Trophoblast cell (in vitro differentiated cells and primary cell): Measurements from ENCODE around the gene MC1R. TPM values are rescaled to one million over a fixed set of nuclear protein-coding genes. Genes with fewer than 3 reads are reported as not detected.

Source experiments
- DNase-seq, 2 donors: peaks; one replicate each; pipeline ENCODE4 v3.0.0-alpha.2; 2016
- H2AFZ ChIP-seq: 2 replicates; pipeline ENCODE4 v1.6.1; 2013; ENCODE audit warnings: low read length, moderate library complexity, mild to moderate bottlenecking; ENCODE audit not compliant: insufficient read depth, poor library complexity
- H2AK5ac ChIP-seq: 2 replicates; pipeline ENCODE4 v1.6.1; 2013; ENCODE audit warnings: mild to moderate bottlenecking, low read length
- H2BK120ac ChIP-seq: 2 replicates; pipeline ENCODE4 v1.6.1; 2013; ENCODE audit warnings: low read length, mild to moderate bottlenecking, moderate library complexity; ENCODE audit not compliant: insufficient read depth, poor library complexity
- H2BK12ac ChIP-seq: 2 replicates; pipeline ENCODE4 v1.6.1; 2013; ENCODE audit warnings: mild to moderate bottlenecking, low read length, moderate library complexity
- H2BK5ac ChIP-seq: 2 replicates; pipeline ENCODE4 v1.6.1; 2013; ENCODE audit warnings: low read length, low read depth, moderate library complexity, mild to moderate bottlenecking; ENCODE audit not compliant: poor library complexity
- H3K14ac ChIP-seq: 2 replicates; pipeline ENCODE4 v1.6.1; 2013; ENCODE audit warnings: mild to moderate bottlenecking, low read length
- H3K18ac ChIP-seq: 2 replicates; pipeline ENCODE4 v1.6.1; 2013; ENCODE audit warnings: mild to moderate bottlenecking, low read length
- H3K23ac ChIP-seq: 2 replicates; pipeline ENCODE4 v1.6.1; 2013; ENCODE audit warnings: low read length
- H3K27ac ChIP-seq: 2 replicates; pipeline ENCODE4 v1.5.1; 2013; ENCODE audit warnings: low read depth, mild to moderate bottlenecking, inconsistent platforms, low read length, moderate library complexity
- H3K27me3 ChIP-seq: 2 replicates; pipeline ENCODE4 v1.6.1; 2013; ENCODE audit warnings: inconsistent platforms, mild to moderate bottlenecking, low read length, moderate library complexity; ENCODE audit not compliant: insufficient read depth
- H3K36me3 ChIP-seq, 2 experiments: 1 replicate in 1 of 2; 2 replicates in 1 of 2; pipeline ENCODE4 v1.6.1; 2013; ENCODE audit warnings: low read length in 2 of 2, mild to moderate bottlenecking in 2 of 2, moderate library complexity in 1 of 2; ENCODE audit not compliant: insufficient read depth in 2 of 2, control insufficient read depth in 1 of 2
- H3K4ac ChIP-seq: 2 replicates; pipeline ENCODE4 v1.6.1; 2013; ENCODE audit warnings: low read depth, mild to moderate bottlenecking, low read length, moderate library complexity
- H3K4me1 ChIP-seq, 2 experiments: 1 replicate in 1 of 2; 2 replicates in 1 of 2; pipeline ENCODE4 v1.6.1; 2013; ENCODE audit warnings: low read length in 2 of 2, mild to moderate bottlenecking in 2 of 2, moderate library complexity in 1 of 2; ENCODE audit not compliant: insufficient read depth in 2 of 2, control insufficient read depth in 1 of 2
- H3K4me2 ChIP-seq: 2 replicates; pipeline ENCODE4 v1.6.1; 2013; ENCODE audit warnings: inconsistent platforms, mild to moderate bottlenecking, low read length, moderate library complexity
- H3K4me3 ChIP-seq: 2 replicates; pipeline ENCODE4 v1.5.1; 2013; ENCODE audit warnings: mild to moderate bottlenecking, low read depth, low read length, inconsistent platforms
- H3K79me1 ChIP-seq: one replicate; pipeline ENCODE4 v1.6.1; 2013; ENCODE audit warnings: low read length
- H3K79me2 ChIP-seq: 2 replicates; pipeline ENCODE4 v1.6.1; 2013; ENCODE audit warnings: low read length, mild to moderate bottlenecking; ENCODE audit not compliant: control insufficient read depth, insufficient read depth, poor library complexity
- H3K9ac ChIP-seq: 2 replicates; pipeline ENCODE4 v1.6.1; 2013; ENCODE audit warnings: mild to moderate bottlenecking, low read length
- H3K9me3 ChIP-seq: 2 replicates; pipeline ENCODE4 v1.6.1; 2013; ENCODE audit warnings: low read depth, mild to moderate bottlenecking, control low read depth, inconsistent platforms, low read length; ENCODE audit not compliant: insufficient read depth
- H4K12ac ChIP-seq: 2 replicates; pipeline ENCODE4 v1.6.1; 2013; ENCODE audit warnings: low read depth, mild to moderate bottlenecking, low read length, moderate library complexity
- H4K8ac ChIP-seq: 2 replicates; pipeline ENCODE4 v1.6.1; 2013; ENCODE audit warnings: low read depth, mild to moderate bottlenecking, low read length, moderate library complexity
- H4K91ac ChIP-seq: one replicate; pipeline ENCODE4 v1.6.1; 2013; ENCODE audit warnings: low read depth, mild to moderate bottlenecking, low read length, moderate library complexity
- WGBS: extraction: QIAGEN DNeasy Blood & Tissue Kit; methylation state at CpG from one replicate; pipeline ENCODE4 v1.1.7; 2013; ENCODE audit warnings: missing lambda C conversion rate; ENCODE audit not compliant: insufficient read length, insufficient coverage; ENCODE audit errors: extremely low coverage; 5-methylcytosine and 5-hydroxymethylcytosine counted together
- polyA plus RNA-seq: library from polyadenylated mRNA; stranded (reverse); fragments of 200-250 nt; gene quantifications from 2 replicates; pipeline ENCODE4 v1.2.3, GENCODE V29; 2013

The MC1R gene
- polyA plus RNA-seq: 3.3 TPM in 2 replicates

DNA sequence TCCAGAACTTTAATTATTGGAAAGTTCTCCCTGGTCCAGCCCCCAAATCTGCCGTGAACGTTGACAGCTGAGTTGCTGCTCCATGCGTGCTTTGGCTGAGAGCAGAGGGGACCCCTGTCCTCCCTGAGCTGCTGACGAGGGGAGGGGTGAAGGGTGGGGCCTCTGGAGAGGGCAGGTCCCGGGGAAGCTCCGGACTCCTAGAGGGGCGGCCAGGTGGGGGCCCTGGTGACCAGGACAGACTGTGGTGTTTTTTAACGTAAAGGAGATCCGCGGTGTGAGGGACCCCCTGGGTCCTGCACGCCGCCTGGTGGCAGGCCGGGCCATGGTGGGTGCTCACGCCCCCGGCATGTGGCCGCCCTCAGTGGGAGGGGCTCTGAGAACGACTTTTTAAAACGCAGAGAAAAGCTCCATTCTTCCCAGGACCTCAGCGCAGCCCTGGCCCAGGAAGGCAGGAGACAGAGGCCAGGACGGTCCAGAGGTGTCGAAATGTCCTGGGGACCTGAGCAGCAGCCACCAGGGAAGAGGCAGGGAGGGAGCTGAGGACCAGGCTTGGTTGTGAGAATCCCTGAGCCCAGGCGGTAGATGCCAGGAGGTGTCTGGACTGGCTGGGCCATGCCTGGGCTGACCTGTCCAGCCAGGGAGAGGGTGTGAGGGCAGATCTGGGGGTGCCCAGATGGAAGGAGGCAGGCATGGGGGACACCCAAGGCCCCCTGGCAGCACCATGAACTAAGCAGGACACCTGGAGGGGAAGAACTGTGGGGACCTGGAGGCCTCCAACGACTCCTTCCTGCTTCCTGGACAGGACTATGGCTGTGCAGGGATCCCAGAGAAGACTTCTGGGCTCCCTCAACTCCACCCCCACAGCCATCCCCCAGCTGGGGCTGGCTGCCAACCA is at the start of gene MC1R:
Gene MC1R, plus strand, starts transcription at position 410 of the 895 bp plus-strand sequence. Its CDS starts 397 bp downstream, at position 807.
- Histone ChIP-seq H3K18ac (peak within 1 kb of the TSS; percentile 80), H3K23ac (no peak within 1 kb of the TSS), H2AFZ (peak within 1 kb of the TSS; percentile 69), H2AK5ac (peak within 1 kb of the TSS; percentile 87), H3K79me1 (peaks cover 38% of the 10 kb centered on the region), H2BK120ac (peak within 1 kb of the TSS; percentile 52), H2BK5ac (peak within 1 kb of the TSS; percentile 60), H3K9ac (no peak within 1 kb of the TSS), H4K12ac (peak within 1 kb of the TSS; percentile 68), H2BK12ac (peak within 1 kb of the TSS; percentile 80), H3K4me2 (peak within 1 kb of the TSS; percentile 88), H3K4ac (peak within 1 kb of the TSS; percentile 59), H3K27ac (peak within 1 kb of the TSS; percentile 52), H3K4me3 (peak within 1 kb of the TSS; percentile 48), H4K91ac (peak within 1 kb of the TSS; percentile 86), H3K27me3 (no peaks in the 10 kb centered on the region), H3K4me1 (peaks cover 29 to 37% of the 10 kb centered on the region in 2 experiments), H3K36me3 (peaks cover 2% of the 10 kb centered on the region in 2 experiments), H4K8ac (peak within 1 kb of the TSS; percentile 95), H3K79me2 (peaks cover 18% of the 10 kb centered on the region), H3K9me3 (peaks cover 7% of the 10 kb centered on the region), H3K14ac (peak within 1 kb of the TSS; percentile 85)
- DNase-seq: peak in 1 of 2 donors; percentile 58
- no CpG with 5 or more reads among the region's 23 CpGs for WGBS

DNA sequence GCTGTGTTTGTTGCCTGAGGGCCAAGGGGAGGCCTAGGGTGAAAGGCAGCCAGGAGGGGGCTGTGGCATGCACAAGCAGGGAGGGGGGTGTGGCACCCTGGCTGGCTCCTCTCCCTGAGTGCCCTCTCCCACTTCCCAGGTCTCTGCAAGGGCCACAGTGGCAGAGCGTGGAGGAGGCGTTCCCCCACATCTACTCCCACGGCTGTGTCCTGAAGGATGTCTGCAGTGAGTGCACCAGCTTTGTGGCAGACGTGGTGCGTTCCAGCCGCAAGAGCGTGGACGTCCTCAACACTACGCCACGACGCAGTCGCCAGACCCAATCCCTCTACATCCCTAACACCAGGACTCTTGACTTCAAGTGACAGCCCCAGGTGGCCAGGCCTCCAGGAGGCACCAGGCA is 48.8 kb upstream of the MC1R start:
- Histone ChIP-seq H3K79me2 (peaks cover 14% of the 10 kb centered on the region), H3K4ac (no peak overlapping the region), H4K91ac (no peak overlapping the region), H3K27me3 (no peaks in the 10 kb centered on the region), H3K27ac (no peak overlapping the region), H4K8ac (no peak overlapping the region), H3K4me3 (no peak overlapping the region), H3K9ac (no peak overlapping the region), H3K4me1 (peaks cover 4 to 10% of the 10 kb centered on the region in 2 experiments), H4K12ac (no peak overlapping the region), H3K14ac (no peak overlapping the region), H2AK5ac (no peak overlapping the region), H2AFZ (no peak overlapping the region), H3K79me1 (peaks cover 11% of the 10 kb centered on the region), H3K18ac (no peak overlapping the region), H3K9me3 (peaks cover 6% of the 10 kb centered on the region), H3K23ac (no peak overlapping the region), H2BK120ac (no peak overlapping the region), H3K36me3 (peaks cover 14 to 20% of the 10 kb centered on the region in 2 experiments), H2BK12ac (no peak overlapping the region), H3K4me2 (no peak overlapping the region), H2BK5ac (no peak overlapping the region)
- WGBS: no CpG with 5 or more reads among the region's 12 CpGs
- DNase-seq: no peak

DNA sequence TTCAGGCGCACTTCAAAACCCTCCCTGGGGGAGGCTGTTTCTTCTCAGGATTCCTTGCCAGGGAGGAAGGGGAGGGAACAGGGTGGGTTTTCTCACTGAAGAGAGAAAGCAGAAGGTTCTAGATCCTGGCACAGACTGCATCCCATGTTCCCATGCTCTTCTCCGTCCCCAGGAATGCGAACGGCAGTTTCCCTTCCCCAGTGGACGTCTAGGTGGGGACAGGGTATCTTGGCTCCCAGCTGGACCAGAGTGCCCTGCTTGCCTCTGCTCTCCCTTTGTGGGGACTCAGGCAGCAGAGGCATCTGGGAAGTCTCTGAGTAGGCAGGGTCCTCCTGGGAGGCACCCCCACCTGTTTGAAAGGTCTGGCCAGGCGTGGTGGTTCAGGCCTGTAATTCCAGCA is 48.2 kb upstream of the MC1R start:
- H3K23ac ChIP-seq: no peak overlapping the region
- no CpG with 5 or more reads among the region's 6 CpGs for WGBS
- H3K27me3 ChIP-seq: no peaks in the 10 kb centered on the region
- peaks cover 11% of the 10 kb centered on the region for H3K79me1 ChIP-seq
- H3K4ac ChIP-seq: no peak overlapping the region
- H3K36me3 ChIP-seq: peaks cover 15 to 21% of the 10 kb centered on the region in 2 experiments
- H3K4me3 ChIP-seq: no peak overlapping the region
- H2AK5ac ChIP-seq: no peak overlapping the region
- H2BK12ac ChIP-seq: no peak overlapping the region
- H3K4me2 ChIP-seq: no peak overlapping the region
- no peak overlapping the region for H4K91ac ChIP-seq
- no peak overlapping the region for H4K12ac ChIP-seq
- H3K79me2 ChIP-seq: peaks cover 14% of the 10 kb centered on the region
- H3K18ac ChIP-seq: no peak overlapping the region
- no peak for DNase-seq
- no peak overlapping the region for H2AFZ ChIP-seq
- H2BK120ac ChIP-seq: no peak overlapping the region
- no peak overlapping the region for H4K8ac ChIP-seq
- no peak overlapping the region for H3K9ac ChIP-seq
- no peak overlapping the region for H3K14ac ChIP-seq
- H2BK5ac ChIP-seq: no peak overlapping the region
- no peak overlapping the region for H3K27ac ChIP-seq
- H3K9me3 ChIP-seq: peaks cover 6% of the 10 kb centered on the region
- peaks cover 4 to 10% of the 10 kb centered on the region in 2 experiments for H3K4me1 ChIP-seq

DNA sequence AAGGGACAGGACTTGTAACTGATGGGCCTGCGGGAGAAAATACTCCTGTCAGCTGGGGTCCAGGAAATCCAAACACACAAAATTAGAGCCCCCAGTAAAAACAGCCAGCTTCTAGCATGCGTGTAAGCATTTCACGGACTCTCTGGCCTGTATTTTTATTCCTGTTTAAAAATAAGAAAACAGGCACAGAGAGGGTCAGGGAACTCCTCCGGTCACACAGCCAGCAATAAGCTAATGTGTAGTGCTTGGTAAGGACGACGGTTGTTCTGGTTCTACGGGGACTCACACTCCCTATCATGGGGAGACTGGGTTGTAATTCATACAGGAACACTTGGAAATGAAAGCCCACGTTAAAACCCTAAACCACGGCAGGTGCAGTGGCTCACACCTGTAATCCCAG is 46.8 kb upstream of the MC1R start:
- Histone ChIP-seq H2BK5ac (no peak overlapping the region), H3K36me3 (peaks cover 15 to 22% of the 10 kb centered on the region in 2 experiments), H4K12ac (no peak overlapping the region), H3K9me3 (peaks cover 6% of the 10 kb centered on the region), H3K18ac (no peak overlapping the region), H2AK5ac (no peak overlapping the region), H2BK120ac (no peak overlapping the region), H3K4ac (no peak overlapping the region), H3K27ac (no peak overlapping the region), H3K79me1 (peaks cover 11% of the 10 kb centered on the region), H3K4me3 (no peak overlapping the region), H2AFZ (no peak overlapping the region), H4K91ac (no peak overlapping the region), H3K23ac (no peak overlapping the region), H3K4me2 (no peak overlapping the region), H3K27me3 (no peaks in the 10 kb centered on the region), H3K9ac (no peak overlapping the region), H3K14ac (no peak overlapping the region), H2BK12ac (no peak overlapping the region), H3K79me2 (peaks cover 14% of the 10 kb centered on the region), H4K8ac (no peak overlapping the region), H3K4me1 (peaks cover 4 to 10% of the 10 kb centered on the region in 2 experiments)
- DNase-seq: no peak
- WGBS: no CpG with 5 or more reads among the region's 9 CpGs
